Activated T-helper 1 cell treated with anti-CD3 and anti-CD28 coated beads, Interleukin-12 subunit alpha, Interleukin-12 subunit beta, Interleukin-2, Interleukin-4 antibody, amounts not matched to agents 30 ng/mL and 10 ng/mL and 1 ng/mL, durations not matched to agents 14 hours and 24 hours and 36 hours (primary cell): ENCODE measurements around the gene SLC35D2. TPM values are rescaled to one million over a fixed set of nuclear protein-coding genes. Genes with fewer than 3 reads are reported as not detected.
"Not testable (repeated sequence)": the region's sequence is repeated elsewhere in the genome, so short reads cannot be mapped to it uniquely, and the experiment has no call there.

ENCODE experiments used
- DNase-seq: peaks from one replicate; pipeline ENCODE4 v3.0.0; 2021; ENCODE audit warnings: low spot score
- H3K27ac Mint-ChIP-seq: one replicate; pipeline ENCODE4 v1.8.0; 2021; ENCODE audit warnings: mild to moderate bottlenecking, mixed read lengths
- H3K27me3 Mint-ChIP-seq: one replicate; pipeline ENCODE4 v1.8.0; 2022; ENCODE audit warnings: mild to moderate bottlenecking, moderate library complexity, mixed read lengths; ENCODE audit not compliant: insufficient read depth
- H3K36me3 Mint-ChIP-seq: one replicate; pipeline ENCODE4 v1.8.0; 2021; ENCODE audit warnings: low read depth, mixed read lengths
- H3K4me1 Mint-ChIP-seq: one replicate; pipeline ENCODE4 v1.8.0; 2021; ENCODE audit warnings: low read depth, mixed read lengths
- H3K4me3 Mint-ChIP-seq: one replicate; pipeline ENCODE4 v1.8.0; 2021; ENCODE audit warnings: mild to moderate bottlenecking, moderate library complexity, mixed read lengths
- H3K9me3 Mint-ChIP-seq: one replicate; pipeline ENCODE4 v1.8.0; 2021; ENCODE audit warnings: mixed read lengths
- intact Hi-C: fragments of 100-400 bp; cut with micrococcal nuclease; formaldehyde crosslinking; loops from one replicate; pipeline ENCODE4 v1.15.1; 2024
- total RNA-seq: library from RNA; stranded (reverse); gene quantifications from 2 replicates; pipeline ENCODE4 v1.2.3, GENCODE V29; 2022

The SLC35D2 gene
- total RNA-seq, 1 donor from 2014 or later, result 8.5 TPM

DNA sequence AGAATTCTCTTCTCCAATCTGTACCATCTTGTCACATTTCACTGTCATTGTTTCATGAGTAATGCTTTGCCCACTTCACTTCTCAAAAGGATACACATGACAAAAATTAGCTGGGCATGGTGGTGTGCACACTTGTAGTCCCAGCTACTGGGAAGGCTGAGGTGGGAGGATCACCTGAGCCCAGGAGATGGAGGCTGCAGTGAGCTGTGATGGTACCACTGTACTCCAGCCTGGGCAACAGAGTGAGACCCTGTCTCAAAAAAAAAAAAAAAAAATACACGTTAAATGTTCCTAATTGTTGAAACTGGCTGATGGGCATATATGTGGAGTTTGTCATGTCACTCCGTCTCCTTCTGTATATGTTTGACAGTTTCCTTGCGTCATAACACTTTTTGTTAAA is 45.2 kb downstream of the SLC35D2 start:
- intact Hi-C loops, result no loop called here
- DNase-seq, result no peak
- H3K4me3 Mint-ChIP-seq, result no peak overlapping the region
- H3K27me3 Mint-ChIP-seq, result peaks cover 5% of the 10 kb centered on the region
- H3K27ac Mint-ChIP-seq, result no peak overlapping the region
- H3K4me1 Mint-ChIP-seq, result peaks cover 7% of the 10 kb centered on the region
- no peaks in the 10 kb centered on the region for H3K9me3 Mint-ChIP-seq
- H3K36me3 Mint-ChIP-seq, result no peaks in the 10 kb centered on the region

DNA sequence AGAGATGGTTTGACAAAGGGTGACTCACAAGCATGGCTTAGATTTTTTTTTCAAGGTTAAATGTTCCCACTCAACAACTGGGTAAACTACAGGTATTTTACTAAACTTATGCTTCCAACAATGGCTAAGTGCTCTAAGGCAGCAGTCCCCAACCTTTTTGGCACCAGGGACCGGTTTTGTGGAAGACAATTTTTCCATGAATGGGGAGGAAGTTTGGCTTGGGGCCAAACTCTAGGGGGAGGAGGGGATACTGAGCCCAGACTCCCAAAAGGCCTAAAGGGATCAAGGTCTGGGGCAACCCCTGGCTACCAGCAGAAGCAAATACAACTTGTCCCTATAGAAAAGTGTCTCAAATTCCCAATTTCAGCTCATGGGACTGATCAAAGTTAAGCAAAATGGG is 49.6 kb downstream of the SLC35D2 start:
- Mint-ChIP-seq H3K9me3 (no peaks in the 10 kb centered on the region), H3K36me3 (no peaks in the 10 kb centered on the region), H3K27ac (no peak overlapping the region), H3K27me3 (peaks cover 6% of the 10 kb centered on the region), H3K4me3 (no peak overlapping the region), H3K4me1 (no peaks in the 10 kb centered on the region)
- no peak for DNase-seq
- intact Hi-C loops, result no loop called here

GRCh38 chr9:96331236-96331947 is 52.1 kb downstream of the SLC35D2 start:
- intact Hi-C loops, result no loop called here
- Mint-ChIP-seq H3K9me3 (no peaks in the 10 kb centered on the region), H3K27me3 (peaks cover 10% of the 10 kb centered on the region), H3K36me3 (no peaks in the 10 kb centered on the region), H3K4me3 (no peak overlapping the region), H3K4me1 (no peaks in the 10 kb centered on the region), H3K27ac (no peak overlapping the region)
- no peak for DNase-seq

GRCh38 chr9:96327694-96328352 is 55.7 kb downstream of the SLC35D2 start:
- no peaks in the 10 kb centered on the region for H3K36me3 Mint-ChIP-seq
- H3K4me3 Mint-ChIP-seq, result no peak overlapping the region
- peak; percentile 6 for DNase-seq
- H3K27me3 Mint-ChIP-seq, result peaks cover 5% of the 10 kb centered on the region
- no peaks in the 10 kb centered on the region for H3K4me1 Mint-ChIP-seq
- intact Hi-C loops, result loop anchor here (1.0 to 5.0 kb wide), 4 partner anchors 89 to 338 kb away; partner anchors contain the start of gene ZNF367
- H3K9me3 Mint-ChIP-seq, result no peaks in the 10 kb centered on the region
- no peak overlapping the region for H3K27ac Mint-ChIP-seq

DNA sequence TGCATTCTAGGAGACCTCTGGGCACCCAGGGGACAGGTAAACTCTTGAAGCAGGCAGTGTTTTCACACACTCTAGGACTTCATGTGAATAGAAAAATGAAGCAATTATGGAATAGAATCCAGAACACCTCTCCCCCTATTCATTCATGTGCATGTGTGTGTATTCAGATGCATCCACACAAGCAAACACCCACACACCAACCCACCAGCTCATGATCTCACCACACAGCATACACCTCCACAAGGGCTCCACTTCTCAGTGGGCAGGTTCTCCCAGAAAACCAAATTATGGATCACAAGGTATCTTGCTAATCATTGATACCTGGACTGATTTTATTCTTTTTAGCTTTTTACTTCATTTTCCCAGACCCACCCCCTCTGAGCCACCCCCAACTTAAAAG is 60.3 kb downstream of the SLC35D2 start:
- Mint-ChIP-seq H3K27ac (no peak overlapping the region), H3K36me3 (no peaks in the 10 kb centered on the region), H3K4me1 (no peaks in the 10 kb centered on the region), H3K9me3 (no peaks in the 10 kb centered on the region), H3K27me3 (peaks cover 3% of the 10 kb centered on the region), H3K4me3 (no peak overlapping the region)
- intact Hi-C loops, result no loop called here
- no peak for DNase-seq

DNA sequence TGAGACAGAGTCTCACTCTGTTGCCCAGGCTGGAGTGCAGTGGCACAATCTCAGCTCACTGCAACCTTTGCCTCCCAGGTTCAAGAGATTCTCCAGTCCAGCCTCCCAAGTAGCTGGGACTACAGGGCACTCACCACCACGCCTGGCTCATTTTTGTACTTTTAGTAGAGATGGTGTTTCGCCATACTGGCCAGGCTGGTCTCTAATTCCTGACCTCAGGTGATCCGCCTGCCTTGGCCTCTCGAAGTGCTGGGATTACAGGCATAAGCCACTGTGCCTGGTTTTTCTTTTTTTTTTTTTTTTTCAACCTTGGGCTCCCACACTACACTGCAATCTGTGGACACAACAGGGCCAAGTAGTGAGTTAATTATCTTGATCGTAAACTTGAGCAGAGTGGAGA is 60.8 kb downstream of the SLC35D2 start:
- H3K4me1 Mint-ChIP-seq, DNase-seq, H3K27ac Mint-ChIP-seq, H3K9me3 Mint-ChIP-seq, H3K27me3 Mint-ChIP-seq, H3K36me3 Mint-ChIP-seq, intact Hi-C loops, H3K4me3 Mint-ChIP-seq: not testable (repeated sequence)

DNA sequence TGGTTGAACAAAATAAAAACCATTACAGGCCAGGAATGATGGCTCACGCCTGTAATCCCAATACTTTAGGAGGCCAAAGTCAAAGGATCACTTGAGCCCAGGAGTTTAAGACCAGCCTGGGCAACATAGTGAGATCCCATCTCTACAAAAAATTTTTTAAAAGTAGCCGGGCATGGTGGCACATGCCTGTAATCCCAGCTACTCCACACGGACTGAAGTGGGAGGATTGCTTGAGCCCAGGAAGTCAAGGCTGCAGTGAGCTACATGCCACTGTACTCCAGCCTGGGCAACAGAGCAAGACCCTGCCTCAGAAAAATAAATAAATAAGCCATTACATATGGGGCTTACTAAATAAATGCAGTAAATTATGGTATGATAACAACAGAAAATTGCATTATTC is 61.3 kb downstream of the SLC35D2 start:
- intact Hi-C loops, H3K4me1 Mint-ChIP-seq, H3K36me3 Mint-ChIP-seq, DNase-seq, H3K9me3 Mint-ChIP-seq, H3K27ac Mint-ChIP-seq, H3K4me3 Mint-ChIP-seq, H3K27me3 Mint-ChIP-seq: not testable (repeated sequence)

GRCh38 chr9:96321515-96321914 is 62.0 kb downstream of the SLC35D2 start:
- Mint-ChIP-seq H3K9me3 (no peaks in the 10 kb centered on the region), H3K27me3 (no peaks in the 10 kb centered on the region), H3K36me3 (no peaks in the 10 kb centered on the region), H3K4me1 (no peaks in the 10 kb centered on the region), H3K27ac (no peak overlapping the region), H3K4me3 (no peak overlapping the region)
- intact Hi-C loops, result no loop called here
- DNase-seq, result no peak

DNA sequence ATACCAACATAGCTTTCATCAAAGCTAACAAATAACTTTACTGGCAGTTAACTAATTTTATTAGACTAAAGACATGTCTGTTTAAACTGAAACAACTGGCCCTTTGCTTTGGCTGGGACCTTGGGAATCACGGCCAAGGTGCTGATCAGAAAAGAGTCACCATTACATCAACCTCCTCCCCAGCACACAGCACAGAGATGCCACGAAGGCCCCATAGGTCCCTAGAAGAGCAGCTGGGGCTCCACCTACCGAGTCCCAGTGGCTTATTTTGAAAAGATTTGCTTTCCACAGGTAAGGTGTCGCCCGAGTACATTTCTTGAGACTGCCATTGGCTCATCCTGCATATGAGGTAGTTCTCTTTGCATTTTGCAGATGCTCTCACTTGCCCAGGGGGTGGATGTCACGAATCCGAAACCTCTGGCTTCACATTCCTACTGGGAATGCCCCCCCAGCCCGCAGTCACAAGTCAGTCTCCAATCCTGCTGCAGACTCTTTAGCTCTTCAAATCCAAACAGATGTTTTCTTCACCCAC is 62.7 kb downstream of the SLC35D2 start:
- no peaks in the 10 kb centered on the region for H3K4me1 Mint-ChIP-seq
- intact Hi-C loops, result no loop called here
- H3K36me3 Mint-ChIP-seq, result no peaks in the 10 kb centered on the region

GRCh38 chr9:96318921-96319565 is 64.5 kb downstream of the SLC35D2 start:
- Mint-ChIP-seq H3K4me1 (no peaks in the 10 kb centered on the region), H3K27ac (no peak overlapping the region), H3K36me3 (no peaks in the 10 kb centered on the region), H3K9me3 (no peaks in the 10 kb centered on the region), H3K4me3 (no peak overlapping the region), H3K27me3 (peaks cover 3% of the 10 kb centered on the region)
- intact Hi-C loops, result loop anchor here (5.0 kb wide), 3 partner anchors 102 to 567 kb away; no protein-coding TSS in a partner anchor
- no peak for DNase-seq

More for the DNA sequence above, 62.7 kb downstream of the SLC35D2 start:
- H3K4me3 Mint-ChIP-seq, result no peak overlapping the region
- H3K9me3 Mint-ChIP-seq, result no peaks in the 10 kb centered on the region
- peaks cover 3% of the 10 kb centered on the region for H3K27me3 Mint-ChIP-seq
- H3K27ac Mint-ChIP-seq, result no peak overlapping the region
- no peak for DNase-seq

DNA sequence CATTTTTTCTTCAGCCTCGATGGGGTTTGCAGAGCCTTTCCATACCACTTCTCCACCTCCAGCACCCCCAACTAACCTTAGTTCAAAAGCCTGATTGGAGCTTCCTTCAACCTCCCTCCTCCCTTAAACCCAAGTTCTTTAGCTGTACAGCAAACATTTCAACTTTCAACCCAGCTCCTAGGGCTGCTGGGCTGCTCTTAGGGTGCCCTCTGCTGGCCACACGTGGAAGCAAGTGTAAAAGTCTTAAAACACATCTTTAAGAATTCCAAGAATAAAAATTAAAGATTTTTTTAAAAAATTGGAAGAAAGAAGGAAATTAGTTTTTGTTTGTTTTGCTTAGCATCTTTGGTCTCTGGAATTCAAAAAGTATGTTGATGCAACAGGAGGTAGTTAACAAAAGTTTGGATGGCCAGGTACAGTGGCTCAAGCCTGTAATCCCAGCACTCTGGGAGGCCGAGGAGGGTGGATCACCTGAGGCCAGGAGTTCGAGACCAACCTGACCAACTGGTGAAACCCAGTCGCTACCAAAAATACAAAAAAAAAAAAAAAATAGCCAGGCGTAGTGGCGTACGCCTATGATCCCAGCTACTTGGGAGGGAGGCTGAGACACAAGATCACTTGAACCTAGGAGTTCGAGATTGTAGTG is 66.1 kb downstream of the SLC35D2 start:
- DNase-seq, result peak; percentile 6
- Mint-ChIP-seq H3K9me3 (peaks cover 14% of the 10 kb centered on the region), H3K27me3 (peaks cover 3% of the 10 kb centered on the region), H3K4me1 (no peaks in the 10 kb centered on the region), H3K27ac (no peak overlapping the region), H3K4me3 (no peak overlapping the region), H3K36me3 (no peaks in the 10 kb centered on the region)
- intact Hi-C loops, result loop anchor here (1.0 to 5.0 kb wide), 4 partner anchors 85 to 565 kb away; no protein-coding TSS in a partner anchor

DNA sequence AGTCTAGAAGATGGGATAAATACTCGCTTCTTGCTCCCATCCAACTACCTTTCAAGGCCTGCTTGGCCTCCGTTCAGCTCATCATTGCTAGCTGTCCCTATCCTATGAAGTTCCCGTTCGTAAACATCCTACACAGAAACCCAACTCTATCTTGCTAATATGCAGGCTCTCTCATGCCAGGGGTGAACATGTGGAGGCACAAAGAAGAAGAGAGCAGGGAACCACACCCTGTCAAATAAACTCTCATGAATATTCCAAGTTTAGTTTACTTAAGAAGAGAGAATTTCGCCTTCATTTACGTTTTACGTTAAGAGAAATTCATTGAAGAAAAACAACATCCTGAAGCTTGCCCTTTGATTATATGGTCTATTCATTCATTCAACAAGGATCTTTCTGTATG is 73.7 kb downstream of the SLC35D2 start:
- intact Hi-C loops, result no loop called here
- H3K36me3 Mint-ChIP-seq, result peaks cover 2% of the 10 kb centered on the region
- H3K4me1 Mint-ChIP-seq, result no peaks in the 10 kb centered on the region
- no peak for DNase-seq
- no peak overlapping the region for H3K4me3 Mint-ChIP-seq
- H3K27ac Mint-ChIP-seq, result no peak overlapping the region
- H3K27me3 Mint-ChIP-seq, result peaks cover 14% of the 10 kb centered on the region
- peaks cover 25% of the 10 kb centered on the region for H3K9me3 Mint-ChIP-seq
